HG02588 (cell line): Measurements from ENCODE around the gene ZDHHC11B.
"Not testable (repeated sequence)": the region's sequence is repeated elsewhere in the genome, so short reads cannot be mapped to it uniquely, and the experiment has no call there.

Source experiments
- ATAC-seq: cut with Tn5 transposase; IDR thresholded peaks from one replicate; pipeline ENCODE4 v1.9.1; 2021; ENCODE audit warnings: mild to moderate bottlenecking, moderate library complexity; ENCODE audit not compliant: unreplicated experiment

Gene ZDHHC11B, protein sequence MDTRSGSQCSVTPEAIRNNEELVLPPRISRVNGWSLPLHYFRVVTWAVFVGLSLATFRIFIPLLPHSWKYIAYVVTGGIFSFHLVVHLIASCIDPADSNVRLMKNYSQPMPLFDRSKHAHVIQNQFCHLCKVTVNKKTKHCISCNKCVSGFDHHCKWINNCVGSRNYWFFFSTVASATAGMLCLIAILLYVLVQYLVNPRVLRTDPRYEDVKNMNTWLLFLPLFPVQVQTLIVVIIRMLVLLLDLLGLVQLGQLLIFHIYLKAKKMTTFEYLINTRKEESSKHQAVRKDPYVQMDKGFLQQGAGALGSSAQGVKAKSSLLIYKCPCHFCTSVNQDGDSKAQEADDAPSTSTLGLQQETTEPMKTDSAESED

DNA sequence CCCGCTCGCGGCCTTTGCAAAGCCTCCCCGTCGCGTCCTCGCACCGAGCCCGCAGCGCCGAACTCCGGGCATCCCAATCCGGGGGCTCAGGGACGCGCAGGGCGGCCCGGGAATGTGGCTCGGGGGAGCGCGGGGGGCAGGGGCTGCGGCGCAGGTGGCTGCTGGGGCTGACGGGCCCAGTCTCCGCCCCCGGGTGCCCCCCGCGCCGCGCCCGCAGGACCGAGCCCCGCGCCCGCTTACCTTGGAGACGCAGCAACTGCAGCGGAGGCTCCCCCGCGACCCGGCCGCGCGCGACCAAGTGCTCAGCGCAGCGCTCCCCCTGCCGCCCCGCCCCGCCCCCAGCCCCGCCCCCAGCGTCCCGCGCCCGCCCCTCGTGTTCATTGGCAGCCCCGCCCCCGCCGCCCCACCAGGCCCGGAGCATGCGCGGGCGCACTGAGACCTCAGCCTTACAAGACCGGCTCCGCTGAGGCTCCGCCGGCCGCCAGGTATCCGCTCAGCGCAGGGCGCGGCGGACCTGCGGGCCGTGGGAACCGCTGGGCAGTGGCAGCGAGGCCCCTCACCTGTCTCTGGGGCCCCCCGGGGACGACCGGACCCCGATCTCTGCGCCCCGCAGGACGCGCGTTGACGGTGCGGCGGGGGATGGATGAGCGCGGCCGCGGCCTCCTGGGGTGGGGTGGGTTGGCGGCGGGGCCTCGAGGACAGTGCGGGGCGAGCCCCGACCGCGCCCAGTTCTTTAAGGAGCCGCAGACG lies at the start of gene ZDHHC11B:
Gene ZDHHC11B (minus strand): TSS at position 302 of the 750 bp plus-strand sequence. CDS start 17,810 bp downstream, outside the sequence.
- ATAC-seq, result not testable (repeated sequence)

- not testable (repeated sequence) for ATAC-seq
Observed at GRCh38 chr5:834013-834412, 49.5 kb upstream of the ZDHHC11B start.

DNA sequence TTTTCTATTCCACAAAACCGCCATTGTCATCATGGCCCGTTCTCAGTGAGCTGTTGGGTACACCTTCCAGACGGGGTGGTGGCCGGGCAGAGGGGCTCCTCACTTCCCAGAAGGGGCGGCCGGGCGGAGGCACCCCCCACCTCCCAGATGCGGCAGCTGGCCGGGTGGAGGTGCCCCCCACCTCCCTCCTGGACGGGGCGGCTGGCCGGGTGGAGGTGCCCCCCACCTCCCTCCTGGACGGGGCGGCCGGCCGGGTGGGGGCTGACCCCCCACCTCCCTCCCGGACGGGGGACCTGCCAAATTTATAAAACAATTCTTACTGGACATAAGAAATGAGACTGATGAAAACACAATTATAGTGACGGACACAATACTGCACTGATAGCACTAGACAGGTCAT lies 43.7 kb upstream of the ZDHHC11B start:
- not testable (repeated sequence) for ATAC-seq

DNA sequence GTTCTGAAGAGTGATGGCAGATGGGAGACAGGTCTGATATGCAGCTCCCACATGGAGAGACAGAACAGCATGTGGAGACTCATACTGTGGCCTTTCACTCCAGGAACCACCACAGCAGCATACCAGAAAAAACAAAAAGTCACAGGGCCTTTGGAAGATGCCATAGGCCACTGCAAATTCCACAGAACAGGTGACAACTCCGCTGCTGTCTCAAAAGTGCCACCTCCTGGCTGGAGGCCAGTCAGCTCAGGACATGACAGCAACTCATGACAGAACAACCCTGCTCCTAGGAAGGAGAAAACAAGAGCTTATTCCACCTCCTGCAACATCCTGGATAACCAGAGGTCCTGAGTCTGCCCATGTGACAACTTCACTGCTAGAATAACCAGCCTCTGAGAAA lies 41.0 kb upstream of the ZDHHC11B start:
- ATAC-seq, result not testable (repeated sequence)

DNA sequence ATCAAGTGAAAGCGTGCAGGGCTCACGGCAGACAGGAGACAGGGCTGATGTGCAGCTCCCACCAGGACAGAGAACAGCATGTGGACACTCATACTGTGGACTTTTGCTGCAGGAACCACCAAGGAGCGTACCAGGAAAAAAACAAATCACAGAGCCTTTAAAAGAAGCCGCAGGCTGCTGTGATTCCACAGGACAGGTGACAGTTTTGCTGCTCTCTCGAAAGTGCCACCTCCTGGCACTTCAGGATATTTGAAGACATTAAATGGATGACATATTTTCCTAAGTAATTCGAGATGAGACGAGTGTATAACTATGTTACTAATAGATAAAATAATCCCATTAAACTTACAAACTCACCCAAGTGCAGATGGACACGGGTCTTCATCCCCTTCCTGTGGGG lies 37.0 kb upstream of the ZDHHC11B start:
- no peak for ATAC-seq

DNA sequence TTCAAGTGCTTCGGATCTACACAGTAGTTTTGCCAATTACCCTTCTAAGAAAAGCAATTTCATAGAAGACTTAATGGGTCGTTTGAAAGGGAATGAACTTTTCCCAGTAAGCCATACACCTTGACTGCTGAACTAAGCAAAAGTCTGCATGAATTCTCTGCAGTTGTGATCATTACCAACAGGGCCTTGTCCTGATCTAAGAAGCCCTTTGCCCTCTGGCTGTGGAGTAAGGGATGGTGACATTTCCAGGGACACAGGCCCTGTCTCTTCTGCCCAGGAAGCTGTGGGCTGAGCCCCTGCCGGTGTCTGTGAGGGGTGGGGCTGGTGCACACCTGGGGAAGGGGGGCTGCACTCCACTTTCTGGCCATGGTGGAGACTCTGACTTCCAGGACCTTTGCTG lies 35.7 kb upstream of the ZDHHC11B start:
- ATAC-seq, result no peak

DNA sequence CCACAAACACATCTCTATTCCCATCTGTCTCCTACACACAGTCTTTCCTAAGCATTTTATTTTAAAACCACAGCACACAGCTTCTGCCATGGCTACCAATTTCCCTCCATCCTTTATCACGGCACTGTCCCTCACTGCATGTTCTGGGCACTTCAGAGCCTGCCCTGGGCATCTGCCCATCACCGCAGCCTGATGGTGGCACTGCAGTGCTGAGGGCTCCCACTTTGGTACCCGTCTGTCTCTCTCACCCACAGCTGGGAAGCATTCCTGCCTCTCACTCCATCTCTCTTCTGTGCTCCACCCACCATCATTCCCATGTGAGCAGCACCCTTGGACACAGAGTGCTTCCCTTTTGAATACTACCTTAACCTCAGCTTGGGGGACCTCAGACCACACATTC lies 34.5 kb upstream of the ZDHHC11B start:
- ATAC-seq, result no peak

DNA sequence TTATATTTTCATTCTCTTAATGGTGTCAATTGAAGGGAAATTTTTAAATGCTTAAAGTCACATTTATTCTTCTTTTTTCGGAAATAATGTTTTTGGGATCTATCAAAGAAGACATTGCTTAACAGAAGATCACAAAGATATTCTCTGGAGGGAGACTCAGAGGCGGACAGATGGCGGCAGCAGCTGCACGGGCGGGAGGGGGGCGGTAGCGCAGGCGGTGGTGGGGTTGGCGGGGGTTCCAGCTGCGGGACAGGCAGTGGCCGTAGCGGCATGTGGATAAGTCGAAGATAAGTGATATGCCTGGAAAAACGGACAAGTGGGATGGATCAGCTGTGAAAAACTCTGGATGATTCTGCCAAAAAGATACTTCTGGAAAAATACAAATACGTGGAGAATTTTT lies 31.6 kb upstream of the ZDHHC11B start:
- no peak for ATAC-seq

DNA sequence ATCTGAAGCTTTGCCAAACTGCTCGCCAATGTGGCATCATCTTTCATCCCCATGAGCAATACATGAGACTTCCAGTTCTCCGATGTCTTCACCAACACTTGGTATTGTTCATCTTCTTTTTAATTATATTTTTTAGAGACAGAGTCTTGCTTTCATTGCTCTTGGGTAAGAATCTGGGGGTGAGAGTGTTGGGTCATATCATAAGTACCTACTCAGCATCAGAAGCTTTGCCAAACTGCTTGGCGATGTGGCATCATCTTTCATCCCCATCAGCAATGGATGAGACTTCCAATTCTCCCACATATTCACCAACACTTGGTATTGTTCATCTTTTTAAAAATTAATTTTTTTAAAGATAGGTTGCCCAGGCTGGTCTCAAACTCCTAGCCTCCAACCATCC lies 30.9 kb upstream of the ZDHHC11B start:
- ATAC-seq, result no peak

- not testable (repeated sequence) for ATAC-seq
Observed at GRCh38 chr5:813575-813974, 29.0 kb upstream of the ZDHHC11B start.

GRCh38 chr5:811384-811783 lies 26.9 kb upstream of the ZDHHC11B start:
- ATAC-seq, result not testable (repeated sequence)

DNA sequence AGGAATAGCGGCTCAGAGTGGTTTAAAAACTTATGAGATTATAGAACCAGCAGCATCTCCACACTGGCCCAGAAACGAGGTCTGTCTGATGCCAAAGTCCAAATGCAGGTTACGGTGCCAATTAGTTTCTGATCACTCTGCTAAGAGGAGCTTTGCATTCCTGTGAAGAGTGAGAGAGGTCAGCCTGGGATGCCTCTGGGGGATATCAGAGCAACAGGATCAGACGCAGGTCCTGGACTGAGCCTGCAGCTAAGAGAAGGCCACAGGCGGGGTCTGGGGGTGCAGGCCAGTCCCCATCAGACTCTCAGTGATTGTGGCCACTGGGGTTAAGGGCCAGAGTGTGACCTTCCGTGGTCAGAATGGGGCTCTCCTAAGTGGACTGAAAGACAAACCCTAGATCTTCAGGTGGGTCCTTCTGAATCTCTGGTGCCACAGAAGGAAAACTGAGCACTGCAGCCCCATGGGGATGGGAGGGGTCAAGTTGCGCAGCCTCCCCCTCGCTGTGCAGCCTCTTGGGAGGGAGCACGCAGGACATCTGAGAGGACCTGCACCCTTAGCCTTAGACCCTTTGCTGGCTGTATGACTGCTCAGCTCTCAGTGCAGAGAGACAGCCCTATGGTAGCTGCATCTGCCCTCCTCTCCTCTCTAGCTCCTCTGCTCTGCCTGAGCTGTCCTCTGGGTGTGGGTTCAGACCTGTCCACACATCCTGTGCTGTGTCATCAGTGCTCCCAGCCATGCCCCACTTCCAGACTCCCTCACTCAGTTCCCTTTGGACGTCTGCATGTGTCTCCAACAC lies 23.4 kb upstream of the ZDHHC11B start:
- ATAC-seq, result not testable (repeated sequence)

DNA sequence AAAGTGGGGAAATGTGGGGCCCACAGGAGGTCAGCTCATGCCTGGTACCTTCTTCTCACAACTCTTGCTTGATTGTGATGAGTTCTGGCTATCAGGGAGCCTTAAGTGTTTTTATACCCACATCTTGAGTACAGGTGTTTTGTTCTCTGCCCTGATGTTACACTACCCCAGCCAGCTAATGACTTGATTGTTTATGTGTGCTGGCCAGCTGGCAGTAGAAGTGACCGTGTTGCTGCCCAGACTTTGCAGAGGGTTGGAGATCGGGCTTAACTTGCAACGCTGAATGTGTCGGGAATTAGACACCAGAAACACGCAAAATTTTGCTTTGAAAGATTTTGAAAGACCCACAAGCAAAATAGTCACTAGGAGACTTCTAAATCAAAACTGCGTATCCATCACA lies 16.9 kb upstream of the ZDHHC11B start:
- no peak for ATAC-seq

DNA sequence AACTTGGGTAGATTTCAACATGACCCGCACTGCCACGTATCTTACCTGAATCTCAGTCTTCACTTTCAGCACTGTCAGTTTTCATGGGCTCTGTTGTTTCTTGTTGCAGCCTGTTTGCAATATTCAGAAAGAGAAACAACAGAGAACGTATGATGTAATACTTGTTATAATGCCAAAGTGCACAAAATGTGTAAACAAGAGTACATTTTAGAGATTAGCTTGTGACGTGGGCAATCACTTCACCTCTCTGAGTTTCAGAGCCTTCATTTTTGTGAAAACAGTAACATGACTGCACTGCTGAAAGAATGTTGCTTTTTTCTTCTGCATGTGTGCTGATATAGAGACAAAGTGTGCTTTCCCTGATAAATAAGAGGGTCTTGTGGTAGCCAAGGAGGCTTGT lies 16.5 kb upstream of the ZDHHC11B start:
- not testable (repeated sequence) for ATAC-seq

DNA sequence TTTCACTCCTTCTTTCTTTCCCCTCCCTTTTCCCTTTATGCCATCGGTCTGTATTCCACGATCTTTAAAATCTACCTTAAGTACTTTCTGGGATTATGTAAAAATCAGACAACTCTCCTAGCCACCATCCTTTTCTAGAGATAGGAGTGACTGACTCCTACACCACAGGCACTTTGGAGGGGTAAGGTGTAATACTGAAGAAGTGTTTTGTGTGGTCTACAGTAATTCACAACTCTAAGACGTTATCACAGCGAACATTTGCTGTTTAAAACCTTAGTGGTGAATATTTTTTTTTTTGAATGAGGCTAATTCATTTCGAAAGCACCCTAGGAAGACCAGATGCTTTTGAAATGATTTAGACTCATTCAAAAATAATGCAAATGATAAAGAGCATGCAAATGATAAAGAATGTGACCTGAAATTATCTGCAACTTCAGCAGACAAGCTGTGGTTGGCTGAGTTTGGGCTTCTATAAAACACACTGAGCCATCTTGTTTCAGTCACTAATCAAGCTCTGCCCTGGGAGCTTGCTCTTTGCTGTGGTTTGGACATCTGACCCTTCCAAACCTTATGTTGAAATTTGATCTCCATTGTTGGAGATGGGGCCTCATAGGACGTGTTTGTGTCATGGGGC lies 14.1 kb upstream of the ZDHHC11B start:
- ATAC-seq, result not testable (repeated sequence)

- not testable (repeated sequence) for ATAC-seq
Observed at GRCh38 chr5:797986-798385, 13.5 kb upstream of the ZDHHC11B start.

- not testable (repeated sequence) for ATAC-seq
Observed at GRCh38 chr5:795873-796272, 11.3 kb upstream of the ZDHHC11B start.

DNA sequence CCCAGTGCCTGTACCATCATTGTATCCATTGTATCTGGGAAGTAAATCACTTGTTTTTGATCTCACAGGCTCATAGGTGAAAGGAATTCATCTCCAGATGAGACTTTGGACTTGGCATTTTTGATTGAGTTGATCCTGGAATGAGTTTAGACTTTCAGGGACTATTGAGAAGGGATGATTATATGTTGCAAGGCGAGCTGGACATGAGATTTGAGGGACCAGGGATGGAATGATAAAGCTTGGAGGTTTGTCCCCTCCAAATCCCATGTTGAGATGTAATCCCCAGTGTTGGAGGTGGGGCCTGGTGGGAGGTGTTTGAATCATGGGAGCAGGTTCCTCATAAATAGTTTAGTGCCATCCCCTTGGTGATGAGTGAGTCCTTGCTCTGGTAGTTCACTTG lies 10.4 kb upstream of the ZDHHC11B start:
- ATAC-seq, result not testable (repeated sequence)

- ATAC-seq, result not testable (repeated sequence)
Observed at GRCh38 chr5:788703-789102, 4.2 kb upstream of the ZDHHC11B start.

GRCh38 chr5:787857-788233 lies 3.3 kb upstream of the ZDHHC11B start:
- not testable (repeated sequence) for ATAC-seq
